OCI-M1 (cell line): ENCODE results near the gene KLHDC7B.

Experiments used
- DNase-seq: peaks from one replicate; lab custom pipeline; 2025; lab: John Stamatoyannopoulos, UW

KLHDC7B gene

GRCh38 chr22:50573491-50574382 is 28.0 kb downstream of the KLHDC7B start:
- DNase-seq: no peak

GRCh38 chr22:50574383-50574755 is 28.7 kb downstream of the KLHDC7B start:
- no peak for DNase-seq

DNA sequence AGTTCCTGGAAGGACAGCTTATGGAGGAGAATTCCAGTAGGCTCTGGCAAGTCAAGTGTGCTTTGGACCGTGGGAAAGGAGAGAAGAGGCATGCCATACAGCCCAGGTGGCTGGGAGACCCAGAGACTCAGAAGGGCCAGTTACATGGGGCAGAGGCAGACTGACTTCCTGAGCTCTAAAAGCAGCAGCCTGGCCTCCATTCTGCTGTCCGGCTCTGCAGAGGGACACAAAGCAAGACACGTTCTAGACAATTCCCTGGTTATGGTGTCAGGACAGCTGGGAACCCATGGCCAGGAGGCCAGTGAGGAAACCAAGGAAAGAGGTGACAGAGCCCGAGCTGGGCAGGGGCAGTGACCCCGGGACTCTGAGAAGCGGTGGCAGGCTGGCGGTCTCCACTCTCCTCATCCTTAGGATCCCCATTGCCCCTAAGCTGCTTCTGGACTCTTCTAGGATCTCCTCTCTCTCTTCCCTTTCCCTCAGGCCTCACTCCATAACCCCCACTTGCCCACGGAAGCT is 29.8 kb downstream of the KLHDC7B start:
- no peak for DNase-seq

GRCh38 chr22:50576070-50576469 is 30.4 kb downstream of the KLHDC7B start:
- DNase-seq: peak; percentile 49

- no peak for DNase-seq
These were observed 31.4 kb downstream of the KLHDC7B start for GRCh38 chr22:50576806-50577696.

DNA sequence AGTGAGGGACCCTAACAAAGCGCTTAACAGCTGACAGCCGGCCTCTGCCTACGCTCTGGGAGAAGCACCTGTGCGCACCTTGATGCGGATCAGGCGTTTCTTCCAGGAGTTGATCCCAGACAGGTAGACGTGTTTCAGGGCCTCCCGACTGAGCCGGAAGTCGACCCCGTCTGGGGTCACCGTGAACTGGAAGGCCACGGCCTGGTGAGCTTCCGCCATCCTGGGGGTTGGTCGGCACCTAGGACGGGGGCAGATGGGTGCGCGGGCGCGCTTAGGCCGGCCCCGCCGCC is 31.9 kb downstream of the KLHDC7B start:
- DNase-seq: no peak

DNA sequence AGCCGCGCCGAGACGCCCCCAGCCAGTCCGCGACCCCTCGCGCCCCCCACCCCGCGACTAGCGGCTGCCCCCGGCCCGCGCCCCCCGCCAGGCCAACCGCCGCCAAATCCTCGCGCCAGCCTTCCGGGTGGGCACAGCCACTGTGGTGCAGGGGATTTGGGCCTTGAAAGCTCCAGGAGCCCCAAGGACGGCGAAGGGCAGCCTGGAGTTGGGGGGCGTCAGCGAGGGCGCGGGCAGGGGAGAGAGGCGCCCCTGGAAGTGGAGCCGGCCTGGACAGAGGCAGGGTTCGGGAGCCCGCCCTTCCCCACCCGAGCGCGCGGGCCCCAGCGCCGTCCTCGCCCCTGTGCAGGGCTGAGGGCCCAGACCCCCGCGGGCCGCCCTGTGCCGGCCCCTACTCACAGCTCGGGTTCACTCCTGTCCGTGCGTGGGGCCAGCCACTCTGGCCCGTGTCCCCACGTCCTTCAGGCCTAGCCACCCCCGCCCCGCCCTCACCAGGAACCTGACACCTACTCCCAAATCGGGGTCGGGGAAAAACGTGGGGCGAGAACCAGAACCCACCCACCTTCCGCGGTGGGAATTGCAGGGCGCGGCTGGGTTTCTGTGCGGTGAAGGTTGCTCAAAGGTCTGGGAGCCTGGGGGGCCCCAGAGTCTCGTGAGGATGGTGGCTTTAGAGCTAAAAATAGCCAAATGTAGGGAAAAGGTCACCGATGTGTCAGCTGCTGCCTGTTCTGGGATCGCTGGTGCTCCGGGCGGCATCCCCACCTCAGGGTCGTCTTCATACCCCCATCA is 32.5 kb downstream of the KLHDC7B start, which contains the start of gene CPT1B:
Gene CPT1B, minus strand, starts transcription at position 441 of the 789 bp plus-strand sequence. CDS start 512 bp downstream, outside the sequence.
- no peak for DNase-seq

DNA sequence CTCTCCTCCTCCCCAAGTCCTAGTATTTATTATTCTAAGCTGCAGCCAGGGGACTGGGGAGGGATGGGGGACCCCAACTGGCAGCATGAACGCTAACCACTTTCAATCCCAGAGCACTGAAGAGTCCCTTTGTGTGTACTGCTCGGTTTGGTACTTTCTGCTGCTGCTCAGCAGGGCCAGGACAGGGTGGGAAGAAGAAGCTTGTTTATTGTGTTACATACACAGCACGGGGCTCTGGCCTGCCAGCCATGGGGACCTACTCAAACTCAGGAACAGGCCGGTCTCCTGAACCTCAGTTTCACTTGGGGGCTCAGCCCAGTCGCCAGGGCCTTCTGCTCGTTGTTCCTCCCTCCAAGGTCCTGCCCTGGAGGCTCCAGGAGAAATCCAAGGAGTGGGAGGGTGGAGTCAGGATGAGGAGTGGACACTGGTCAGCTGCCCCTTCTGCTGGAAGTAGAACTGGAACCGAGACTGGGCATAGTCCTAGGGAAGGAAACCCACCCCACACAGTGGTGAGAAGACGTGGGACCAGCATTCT is 33.1 kb downstream of the KLHDC7B start:
- no peak for DNase-seq

DNA sequence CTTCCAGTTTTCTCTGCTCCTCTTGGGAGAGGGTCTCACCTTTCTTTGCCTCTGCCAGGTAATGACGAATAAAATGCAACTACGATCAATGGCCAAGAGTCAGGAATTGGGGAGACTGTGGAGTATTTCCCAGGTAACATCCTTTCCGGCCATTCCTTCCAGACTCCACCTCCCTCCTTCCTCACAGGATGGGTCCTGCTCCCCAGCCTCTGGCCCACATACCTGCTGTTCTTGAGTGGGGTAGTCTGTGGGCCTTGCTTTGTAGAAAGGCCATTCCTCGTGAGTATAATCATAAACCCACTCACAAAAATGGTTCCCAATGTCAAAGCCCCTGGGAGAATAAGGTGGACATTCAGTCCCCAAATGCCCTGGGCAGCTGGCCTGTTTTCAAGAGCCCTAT is 34.1 kb downstream of the KLHDC7B start:
- DNase-seq: no peak

DNA sequence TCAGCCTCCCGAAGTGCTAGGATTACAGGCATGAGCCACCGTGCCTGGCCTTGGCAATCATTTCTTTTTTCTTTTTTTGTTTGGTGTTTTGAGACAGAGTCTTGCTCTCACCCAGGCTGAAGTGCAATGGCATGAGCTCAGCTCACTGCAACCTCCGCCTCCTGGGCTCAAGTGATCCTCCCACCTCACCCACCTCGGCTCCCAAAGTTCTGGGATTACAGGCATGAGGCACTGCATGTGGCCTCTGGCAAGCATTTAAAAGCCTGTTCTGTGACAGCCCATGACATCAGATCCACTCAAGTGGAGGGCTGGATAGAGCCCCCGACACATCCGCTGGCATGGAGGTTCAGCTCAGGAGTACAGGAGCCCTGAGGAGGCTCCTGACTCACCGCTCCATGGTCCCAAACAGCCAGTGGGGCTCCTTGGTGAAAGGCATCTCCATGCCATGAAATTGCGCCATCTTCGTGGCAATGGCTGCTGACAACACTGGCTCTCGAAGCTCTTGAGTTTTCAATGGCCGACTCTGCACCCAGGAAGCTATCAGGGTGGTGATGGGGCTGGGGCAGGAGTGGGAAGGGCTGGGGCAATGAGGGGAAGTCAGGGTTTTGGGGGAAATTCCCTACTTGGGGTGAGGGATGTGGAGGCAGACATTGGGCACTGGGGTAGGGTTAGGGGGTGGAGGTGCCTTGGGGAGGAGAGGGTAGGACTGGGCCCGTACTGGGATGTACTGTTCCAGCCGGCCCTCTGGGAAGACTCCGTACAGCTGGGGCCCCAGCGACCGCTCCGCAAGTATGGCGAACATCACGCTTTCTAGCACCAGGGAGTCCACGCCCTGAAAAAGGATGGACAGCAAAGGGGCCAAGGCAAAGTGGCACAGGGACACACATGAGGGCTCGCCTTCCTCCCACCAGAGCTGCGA is 35.6 kb downstream of the KLHDC7B start:
- DNase-seq: no peak

DNA sequence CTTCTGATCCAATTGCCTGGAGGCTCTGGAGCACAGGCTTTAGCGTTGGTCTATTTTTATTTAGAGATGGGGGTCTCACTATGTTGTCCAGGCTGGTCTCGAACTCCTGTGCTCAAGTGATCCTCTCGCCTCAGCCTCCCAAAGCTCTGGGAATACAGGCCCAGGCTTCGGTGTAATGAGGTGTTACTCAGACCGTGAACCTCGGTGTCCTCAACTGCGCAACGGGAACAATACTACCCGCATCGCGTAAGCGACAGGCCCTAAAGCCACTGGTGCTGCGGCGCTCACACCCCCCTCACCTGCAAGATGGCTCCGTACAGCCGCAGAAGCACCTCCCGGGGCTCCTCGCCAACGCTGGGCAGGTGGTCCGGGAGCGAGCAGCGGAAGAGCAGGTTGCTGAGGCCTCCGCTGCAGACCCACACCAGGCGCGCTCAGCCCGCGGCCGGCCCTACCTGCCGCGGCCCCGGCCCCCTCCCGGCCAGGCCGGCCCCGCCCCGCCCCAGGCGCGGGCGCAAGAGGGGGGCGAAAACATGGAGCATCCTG is 36.3 kb downstream of the KLHDC7B start:
- DNase-seq: peak; percentile 44

DNA sequence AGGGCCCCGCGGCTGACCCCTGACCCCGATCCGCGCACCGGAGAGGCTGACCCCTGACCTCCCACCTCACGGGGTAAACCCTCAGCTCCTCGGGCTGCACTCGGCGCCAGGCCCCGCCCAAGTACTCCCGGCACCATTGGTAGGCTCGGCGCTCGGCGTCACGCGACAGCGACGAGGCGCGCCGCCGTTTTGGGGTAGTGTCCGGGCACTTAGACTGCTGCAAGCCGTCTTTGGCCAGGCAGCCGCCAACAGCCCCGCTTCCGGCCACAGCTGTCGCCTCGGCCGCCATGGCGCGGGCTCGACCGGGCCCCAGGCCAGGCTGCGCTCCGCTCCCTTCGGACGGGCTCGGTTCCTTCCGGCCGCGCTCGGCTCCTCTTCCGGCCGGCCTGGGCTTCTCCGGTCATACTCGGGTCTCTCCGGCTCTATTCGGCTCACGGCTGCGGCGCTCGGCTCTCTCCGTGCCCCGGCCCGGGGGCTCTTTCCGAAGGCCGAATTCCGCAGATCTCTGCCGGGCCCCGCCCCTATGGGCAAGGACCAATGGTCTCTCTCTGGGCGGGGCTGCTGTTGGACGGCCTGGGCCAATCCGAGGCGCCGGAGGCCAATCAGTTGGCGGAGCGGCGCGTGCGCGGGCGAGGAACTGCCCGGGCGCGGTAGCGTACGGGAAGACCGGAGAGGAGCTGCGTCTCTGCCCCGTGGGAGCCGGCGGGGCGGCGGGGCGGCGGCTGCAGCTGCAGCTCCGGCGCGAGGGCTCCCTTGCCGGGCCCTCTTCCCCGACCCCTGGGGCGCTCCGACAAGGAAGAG is 37.0 kb downstream of the KLHDC7B start, which contains the start of gene CHKB:
Gene CHKB, minus strand, starts transcription at position 357 of the 801 bp plus-strand sequence. Its CDS starts 68 bp downstream, at position 289.
- peak; percentile 99 for DNase-seq

GRCh38 chr22:50583294-50583861 is 37.7 kb downstream of the KLHDC7B start:
- no peak for DNase-seq

GRCh38 chr22:50584106-50585096 is 38.7 kb downstream of the KLHDC7B start:
- DNase-seq: no peak

GRCh38 chr22:50585238-50585637 is 39.5 kb downstream of the KLHDC7B start:
- DNase-seq: no peak

- no peak for DNase-seq
These were observed 40.1 kb downstream of the KLHDC7B start for GRCh38 chr22:50585781-50586180.

DNA sequence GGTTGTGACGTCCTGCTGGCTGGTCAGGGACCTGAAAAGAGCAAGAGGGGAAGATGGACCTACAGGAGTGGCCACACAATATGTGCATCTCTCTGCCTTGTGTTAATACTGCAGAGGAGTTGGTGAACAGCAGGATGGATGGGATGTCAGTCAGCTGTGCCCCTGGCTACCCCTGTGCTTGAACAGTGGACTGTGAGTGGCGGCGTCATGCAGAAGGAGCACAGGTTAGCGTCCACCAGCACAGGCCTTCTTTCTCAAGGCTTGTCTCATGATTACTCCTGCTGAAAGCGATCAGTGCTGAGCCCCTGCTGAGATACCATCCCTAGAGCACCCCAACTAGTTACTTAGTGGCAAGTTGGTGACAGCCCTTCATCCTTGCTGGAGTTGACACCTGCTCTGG is 40.7 kb downstream of the KLHDC7B start:
- DNase-seq: no peak

- DNase-seq: no peak
These were observed 41.7 kb downstream of the KLHDC7B start for GRCh38 chr22:50587407-50587806.
